GM12864 (cell line): ENCODE measurements around the gene LRRC4.

Source experiments
- DNase-seq: peaks from one replicate; pipeline ENCODE4 v3.0.0-alpha.2; 2011; ENCODE audit warnings: low read depth
- H3K4me3 ChIP-seq: 2 replicates; pipeline ENCODE4 v1.5.1; 2011; ENCODE audit warnings: mild to moderate bottlenecking, low read depth, low read length, control low read depth
- TF ChIP-seq, protein P1 (sequence below): IDR thresholded peaks from 2 replicates; pipeline ENCODE4 v1.5.1; 2011; ENCODE audit warnings: low read depth, mild to moderate bottlenecking, moderate library complexity, low read length, control low read depth, inconsistent platforms; ENCODE audit errors: missing control alignments

LRRC4 gene

GRCh38 chr7:127988751-127989150 lies 42.5 kb downstream of the LRRC4 start:
- no peak for DNase-seq
- no peak overlapping the region for H3K4me3 ChIP-seq
- TF ChIP-seq, protein P1, sequence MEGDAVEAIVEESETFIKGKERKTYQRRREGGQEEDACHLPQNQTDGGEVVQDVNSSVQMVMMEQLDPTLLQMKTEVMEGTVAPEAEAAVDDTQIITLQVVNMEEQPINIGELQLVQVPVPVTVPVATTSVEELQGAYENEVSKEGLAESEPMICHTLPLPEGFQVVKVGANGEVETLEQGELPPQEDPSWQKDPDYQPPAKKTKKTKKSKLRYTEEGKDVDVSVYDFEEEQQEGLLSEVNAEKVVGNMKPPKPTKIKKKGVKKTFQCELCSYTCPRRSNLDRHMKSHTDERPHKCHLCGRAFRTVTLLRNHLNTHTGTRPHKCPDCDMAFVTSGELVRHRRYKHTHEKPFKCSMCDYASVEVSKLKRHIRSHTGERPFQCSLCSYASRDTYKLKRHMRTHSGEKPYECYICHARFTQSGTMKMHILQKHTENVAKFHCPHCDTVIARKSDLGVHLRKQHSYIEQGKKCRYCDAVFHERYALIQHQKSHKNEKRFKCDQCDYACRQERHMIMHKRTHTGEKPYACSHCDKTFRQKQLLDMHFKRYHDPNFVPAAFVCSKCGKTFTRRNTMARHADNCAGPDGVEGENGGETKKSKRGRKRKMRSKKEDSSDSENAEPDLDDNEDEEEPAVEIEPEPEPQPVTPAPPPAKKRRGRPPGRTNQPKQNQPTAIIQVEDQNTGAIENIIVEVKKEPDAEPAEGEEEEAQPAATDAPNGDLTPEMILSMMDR = no peak

DNA sequence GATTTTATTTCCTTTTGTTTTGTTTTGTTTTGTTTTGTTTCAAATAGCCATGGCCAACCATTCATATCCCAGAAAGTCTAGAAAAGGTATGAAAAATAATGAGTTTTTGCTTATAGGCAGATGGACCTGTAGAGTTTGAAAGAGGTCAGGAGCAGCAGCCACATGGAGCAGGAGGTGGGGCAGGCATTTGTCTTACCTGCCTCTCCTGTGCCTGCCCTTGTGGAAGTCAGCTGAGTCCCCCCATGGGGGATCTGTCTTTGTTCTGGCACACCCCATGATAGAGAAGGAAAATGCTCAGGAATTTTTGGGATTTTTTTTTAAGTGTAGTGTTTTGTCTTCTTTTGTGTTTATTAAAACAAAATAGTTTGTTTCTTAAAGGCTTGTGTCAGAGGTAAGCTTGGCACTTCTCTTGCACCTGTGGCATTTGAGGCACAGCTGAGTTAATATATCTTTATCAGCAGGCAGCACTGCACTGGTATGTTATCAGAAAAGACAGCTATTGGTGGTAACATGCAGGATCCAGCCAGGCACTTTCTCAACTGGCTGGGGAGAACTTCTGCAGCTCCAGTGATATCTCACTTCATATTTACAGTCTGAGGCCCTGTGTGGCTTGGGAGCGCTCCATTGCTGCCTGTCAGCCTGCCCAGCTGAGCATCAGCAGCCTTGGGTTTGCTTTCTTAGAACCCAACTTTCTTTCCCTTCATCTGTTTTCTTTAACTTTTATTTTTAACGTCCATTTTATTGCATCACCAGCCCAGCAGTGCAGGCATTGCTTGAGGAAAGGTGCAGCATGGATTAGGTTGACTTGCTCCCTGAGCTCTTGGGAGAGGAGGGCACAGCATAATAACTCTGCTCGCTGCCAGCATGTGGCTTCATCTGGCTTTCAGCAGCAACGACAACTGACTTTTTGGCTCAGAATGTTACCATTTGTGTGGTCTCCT lies 44.4 kb downstream of the LRRC4 start:
- TF ChIP-seq, protein P1 = no peak

DNA sequence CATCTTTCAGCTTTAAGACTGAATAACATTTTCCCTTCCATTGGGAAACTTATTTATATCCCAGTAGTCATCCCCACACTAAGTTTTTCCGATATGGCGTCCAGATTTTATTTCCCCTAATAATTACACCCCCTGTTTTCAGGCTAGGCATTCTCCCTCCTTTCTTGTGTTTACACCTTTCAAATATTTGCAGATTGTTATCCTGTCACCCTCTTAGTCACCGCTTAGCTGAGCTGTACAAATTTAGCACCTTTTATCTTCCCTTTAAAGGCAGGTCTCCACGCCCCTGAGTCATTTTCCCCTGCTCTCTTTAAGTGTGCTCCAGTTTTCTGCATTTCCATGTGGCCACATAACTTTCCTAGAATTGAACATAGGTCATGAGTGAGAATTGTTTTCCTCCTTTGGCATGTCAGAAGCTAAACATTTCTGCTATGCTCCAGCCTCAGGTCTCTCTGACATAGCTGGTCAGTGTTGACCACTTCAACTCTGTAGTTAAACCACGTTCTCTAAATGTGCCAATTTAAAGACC lies 47.4 kb downstream of the LRRC4 start:
- DNase-seq = no peak
- no peak overlapping the region for H3K4me3 ChIP-seq
- TF ChIP-seq, protein P1 = no peak

More for the DNA sequence above, 44.4 kb downstream of the LRRC4 start:
- no peak for DNase-seq
- no peak overlapping the region for H3K4me3 ChIP-seq

GRCh38 chr7:127981965-127982364 lies 49.3 kb downstream of the LRRC4 start:
- H3K4me3 ChIP-seq = no peak overlapping the region
- no peak for DNase-seq
- TF ChIP-seq, protein P1 = no peak

DNA sequence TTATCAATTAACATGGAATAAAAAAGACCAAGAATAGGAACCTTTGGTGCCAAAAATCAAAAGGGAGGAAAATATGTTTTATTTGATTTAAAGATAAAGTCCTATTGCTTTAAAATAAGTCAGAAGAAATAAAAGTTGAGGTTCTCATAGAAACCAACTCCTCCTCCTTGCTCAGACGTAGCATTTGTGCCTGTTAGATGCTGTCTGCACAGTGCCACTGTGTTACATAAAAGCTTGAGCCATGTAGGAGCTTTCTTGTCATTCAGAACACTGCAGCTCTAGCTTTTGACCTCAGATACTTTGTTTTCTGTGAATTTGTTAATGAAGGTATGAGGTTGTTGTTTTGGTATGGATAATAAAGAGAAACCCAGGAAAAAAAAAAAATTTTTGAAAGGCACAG lies 50.3 kb downstream of the LRRC4 start:
- TF ChIP-seq, protein P1 = no peak
- DNase-seq = no peak
- no peak overlapping the region for H3K4me3 ChIP-seq

DNA sequence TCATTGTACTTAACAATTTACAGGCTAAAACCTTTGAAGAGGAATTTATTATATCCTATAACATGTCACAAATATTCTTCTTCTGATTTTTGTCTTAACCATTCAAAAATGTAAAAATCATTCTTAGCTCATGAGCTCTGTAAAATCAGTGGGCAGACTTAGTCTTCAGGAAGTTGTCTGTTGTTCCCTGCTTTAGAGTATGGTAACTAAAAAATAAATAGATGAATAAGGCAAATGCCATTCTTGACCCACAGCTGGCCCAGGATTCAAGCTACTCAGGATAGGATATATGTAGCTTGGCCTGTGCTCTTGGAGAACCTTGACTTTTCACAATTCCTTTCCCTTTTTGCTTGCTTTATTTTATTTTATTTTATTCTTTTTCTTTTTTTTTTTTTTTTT lies 51.5 kb downstream of the LRRC4 start:
- no peak overlapping the region for H3K4me3 ChIP-seq
- DNase-seq = no peak
- TF ChIP-seq, protein P1 = no peak

DNA sequence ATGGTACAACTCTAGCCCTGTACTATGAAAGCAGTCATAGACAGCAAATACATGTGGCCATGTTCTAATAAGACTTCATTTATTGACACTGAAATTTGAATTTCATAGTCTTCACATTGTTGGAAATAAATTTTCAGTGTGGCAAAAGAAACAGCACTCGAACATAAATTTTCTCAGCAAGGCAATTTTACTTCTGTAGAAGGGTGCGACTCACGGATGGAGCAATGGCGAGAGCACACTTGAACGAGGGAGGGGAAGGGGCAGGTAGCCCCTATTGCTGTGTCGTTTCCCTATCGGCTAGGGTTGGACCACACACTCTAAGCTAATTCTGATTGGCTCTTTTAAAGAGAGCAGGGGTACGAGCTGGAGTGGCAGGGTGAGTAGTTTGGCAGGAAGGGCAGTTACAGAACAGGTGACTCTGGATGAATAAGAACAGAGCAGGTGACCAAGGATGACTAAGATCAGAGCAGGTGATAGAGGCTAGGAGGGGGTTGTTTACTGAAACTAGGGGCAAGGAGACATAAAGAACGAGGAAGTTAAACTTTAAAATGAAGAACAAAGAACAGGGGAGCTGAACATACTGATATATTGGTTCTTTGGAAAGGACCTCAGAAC lies 52.0 kb downstream of the LRRC4 start:
- TF ChIP-seq, protein P1 = no peak
- no peak overlapping the region for H3K4me3 ChIP-seq
- DNase-seq = no peak
